Measurements from ENCODE around the gene CCDC24. TPM values are rescaled to one million over a fixed set of nuclear protein-coding genes. Genes with fewer than 3 reads are reported as not detected.

CCDC24 gene
- total RNA-seq, 1 experiment from 2014 or later, result 24.4 TPM

DNA sequence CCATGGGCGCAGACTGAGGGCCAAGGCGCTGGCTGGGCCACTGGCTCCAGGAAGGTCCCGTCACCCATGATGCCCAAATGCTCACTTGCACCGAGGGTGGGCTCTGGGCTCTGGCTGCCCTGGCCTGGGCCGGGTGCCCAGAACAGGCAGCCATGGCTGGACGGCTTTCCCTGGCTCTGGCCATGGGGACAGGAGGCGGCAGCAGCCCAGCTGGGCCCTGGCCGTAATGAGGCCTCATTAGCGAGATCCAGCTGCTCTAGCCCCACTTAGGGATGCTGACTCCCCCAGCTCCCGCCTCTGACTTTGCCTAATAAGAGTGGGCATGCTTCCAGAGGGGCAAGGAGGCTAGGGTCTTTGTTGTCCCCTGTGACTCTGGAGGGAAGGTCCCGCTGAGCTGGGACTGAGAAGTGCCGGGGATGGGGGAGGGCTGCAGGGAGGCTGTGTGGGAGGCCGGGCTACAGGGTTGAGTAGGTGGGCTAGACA, 28.1 kb downstream of the CCDC24 start:
- POLR2A ChIA-PET, result no interaction called here
- Histone ChIP-seq H3K4me1 (ENCODE audit: control insufficient read depth, insufficient read depth, low read length) (peaks cover 2% of the 10 kb centered on the region; the same call in 1 of the 2 replicates), H3K9me3 (ENCODE audit: control insufficient read depth, insufficient read depth, low read depth, low read length) (no peaks in the 10 kb centered on the region), H3K36me3 (ENCODE audit: control insufficient read depth, insufficient read depth, low read length) (no peaks in the 10 kb centered on the region), H3K27me3 (ENCODE audit: control insufficient read depth, insufficient read depth, low read length) (no peaks in the 10 kb centered on the region), H3K4me3 (ENCODE audit: low read depth in 2 of 2, low read length in 2 of 2) (no peak overlapping the region), H3K27ac (ENCODE audit: low read length) (no peak overlapping the region)
- no peak for DNase-seq (ENCODE audit: low read depth, low spot score)
- intact Hi-C loops (cut with micrococcal nuclease; ENCODE audit: unreplicated experiment) (no loop called here), in situ Hi-C loops (cut with HindIII; ENCODE audit: low pct_unique_long_range_greater_than_20kb, low sequenced_read_pairs) (no loop called here)
- TF ChIP-seq, protein P1, sequence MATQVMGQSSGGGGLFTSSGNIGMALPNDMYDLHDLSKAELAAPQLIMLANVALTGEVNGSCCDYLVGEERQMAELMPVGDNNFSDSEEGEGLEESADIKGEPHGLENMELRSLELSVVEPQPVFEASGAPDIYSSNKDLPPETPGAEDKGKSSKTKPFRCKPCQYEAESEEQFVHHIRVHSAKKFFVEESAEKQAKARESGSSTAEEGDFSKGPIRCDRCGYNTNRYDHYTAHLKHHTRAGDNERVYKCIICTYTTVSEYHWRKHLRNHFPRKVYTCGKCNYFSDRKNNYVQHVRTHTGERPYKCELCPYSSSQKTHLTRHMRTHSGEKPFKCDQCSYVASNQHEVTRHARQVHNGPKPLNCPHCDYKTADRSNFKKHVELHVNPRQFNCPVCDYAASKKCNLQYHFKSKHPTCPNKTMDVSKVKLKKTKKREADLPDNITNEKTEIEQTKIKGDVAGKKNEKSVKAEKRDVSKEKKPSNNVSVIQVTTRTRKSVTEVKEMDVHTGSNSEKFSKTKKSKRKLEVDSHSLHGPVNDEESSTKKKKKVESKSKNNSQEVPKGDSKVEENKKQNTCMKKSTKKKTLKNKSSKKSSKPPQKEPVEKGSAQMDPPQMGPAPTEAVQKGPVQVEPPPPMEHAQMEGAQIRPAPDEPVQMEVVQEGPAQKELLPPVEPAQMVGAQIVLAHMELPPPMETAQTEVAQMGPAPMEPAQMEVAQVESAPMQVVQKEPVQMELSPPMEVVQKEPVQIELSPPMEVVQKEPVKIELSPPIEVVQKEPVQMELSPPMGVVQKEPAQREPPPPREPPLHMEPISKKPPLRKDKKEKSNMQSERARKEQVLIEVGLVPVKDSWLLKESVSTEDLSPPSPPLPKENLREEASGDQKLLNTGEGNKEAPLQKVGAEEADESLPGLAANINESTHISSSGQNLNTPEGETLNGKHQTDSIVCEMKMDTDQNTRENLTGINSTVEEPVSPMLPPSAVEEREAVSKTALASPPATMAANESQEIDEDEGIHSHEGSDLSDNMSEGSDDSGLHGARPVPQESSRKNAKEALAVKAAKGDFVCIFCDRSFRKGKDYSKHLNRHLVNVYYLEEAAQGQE (IDR thresholded peaks at IDR 0.05; ENCODE audit: insufficient read depth in 1 of 2, low read depth in 2 of 2, low read length in 1 of 2), result no peak
- TF ChIP-seq POLR2AphosphoS5 (IDR thresholded peaks at IDR 0.05; ENCODE audit: low read depth, low read length) (no peak), SIN3A (IDR thresholded peaks at IDR 0.05; ENCODE audit: borderline replicate concordance, insufficient read depth, low read depth, low read length) (no peak), CTCF (IDR thresholded peaks at IDR 0.05) (no peak), TCF7L2 (IDR thresholded peaks at IDR 0.05; ENCODE audit: low read depth, low read length) (no peak)
- no peak for ATAC-seq
- CTCF ChIA-PET, result no interaction called here
- BruUV-seq (replicated peaks), result no TSS peak

- ChIA-PET POLR2A (no interaction called here), CTCF (no interaction called here)
- intact Hi-C loops (cut with micrococcal nuclease; ENCODE audit: unreplicated experiment), result no loop called here
- Histone ChIP-seq H3K4me1 (ENCODE audit: control insufficient read depth, insufficient read depth, low read length) (peaks cover 9% of the 10 kb centered on the region), H3K36me3 (ENCODE audit: control insufficient read depth, insufficient read depth, low read length) (no peaks in the 10 kb centered on the region), H3K27me3 (ENCODE audit: control insufficient read depth, insufficient read depth, low read length) (no peaks in the 10 kb centered on the region), H3K27ac (ENCODE audit: low read length) (no peak overlapping the region), H3K9me3 (ENCODE audit: control insufficient read depth, insufficient read depth, low read depth, low read length) (no peaks in the 10 kb centered on the region), H3K4me3 (ENCODE audit: low read depth in 2 of 2, low read length in 2 of 2) (no peak overlapping the region)
- no peak for TF ChIP-seq CTCF (IDR thresholded peaks at IDR 0.05)
- TF ChIP-seq POLR2AphosphoS5 (IDR thresholded peaks at IDR 0.05; ENCODE audit: low read depth, low read length), result no peak
- no peak for TF ChIP-seq TCF7L2 (IDR thresholded peaks at IDR 0.05; ENCODE audit: low read depth, low read length)
- TF ChIP-seq, protein P1 (IDR thresholded peaks at IDR 0.05; ENCODE audit: insufficient read depth in 1 of 2, low read depth in 2 of 2, low read length in 1 of 2), result no peak
- no peak for TF ChIP-seq SIN3A (IDR thresholded peaks at IDR 0.05; ENCODE audit: borderline replicate concordance, insufficient read depth, low read depth, low read length)
- DNase-seq (ENCODE audit: low read depth, low spot score) (no peak), ATAC-seq (no peak)
- BruUV-seq (replicated peaks), result no TSS peak
- in situ Hi-C loops (cut with HindIII; ENCODE audit: low pct_unique_long_range_greater_than_20kb, low sequenced_read_pairs), result no loop called here
Measured at GRCh38 chr1:44020464-44020863, 29.1 kb downstream of the CCDC24 start.

Measured in Panc1 (cell line).